ENCODE results near the gene AZU1.

AZU1 gene

GRCh38 chr19:792306-792885 lies 35.2 kb upstream of the AZU1 start:
- ATAC-seq (ENCODE audit: low read depth) (no peak), DNase-seq (ENCODE audit: low spot score) (no peak)
- no peaks in the 10 kb centered on the region for H3K9me3 ChIP-seq (ENCODE audit: severe bottlenecking)
- H3K4me1 ChIP-seq (ENCODE audit: insufficient read depth, poor library complexity, severe bottlenecking) = peaks cover 6% of the 10 kb centered on the region
- no peak overlapping the region for H3K4me3 ChIP-seq (ENCODE audit: severe bottlenecking)
- peak overlapping the region; percentile 65 for H3K27ac ChIP-seq (ENCODE audit: poor library complexity, severe bottlenecking)
- H3K27me3 ChIP-seq (ENCODE audit: insufficient read depth, poor library complexity, severe bottlenecking) = no peaks in the 10 kb centered on the region
- H3K36me3 ChIP-seq (ENCODE audit: low read depth) = no peaks in the 10 kb centered on the region
- no peak for TF ChIP-seq CTCF (IDR thresholded peaks at IDR 0.05; ENCODE audit: poor library complexity, severe bottlenecking)

GRCh38 chr19:793806-794205 lies 33.8 kb upstream of the AZU1 start:
- no peak for ATAC-seq (ENCODE audit: low read depth)
- Histone ChIP-seq H3K27ac (ENCODE audit: poor library complexity, severe bottlenecking) (no peak overlapping the region), H3K4me3 (ENCODE audit: severe bottlenecking) (no peak overlapping the region), H3K27me3 (ENCODE audit: insufficient read depth, poor library complexity, severe bottlenecking) (no peaks in the 10 kb centered on the region), H3K36me3 (ENCODE audit: low read depth) (peaks cover 9% of the 10 kb centered on the region), H3K4me1 (ENCODE audit: insufficient read depth, poor library complexity, severe bottlenecking) (peaks cover 5% of the 10 kb centered on the region), H3K9me3 (ENCODE audit: severe bottlenecking) (no peaks in the 10 kb centered on the region)
- DNase-seq (ENCODE audit: low spot score) = no peak
- TF ChIP-seq CTCF (IDR thresholded peaks at IDR 0.05; ENCODE audit: poor library complexity, severe bottlenecking) = no peak

GRCh38 chr19:795073-795611 lies 32.5 kb upstream of the AZU1 start:
- Histone ChIP-seq H3K9me3 (ENCODE audit: severe bottlenecking) (no peaks in the 10 kb centered on the region), H3K27me3 (ENCODE audit: insufficient read depth, poor library complexity, severe bottlenecking) (no peaks in the 10 kb centered on the region), H3K4me3 (ENCODE audit: severe bottlenecking) (no peak overlapping the region), H3K4me1 (ENCODE audit: insufficient read depth, poor library complexity, severe bottlenecking) (no peaks in the 10 kb centered on the region), H3K36me3 (ENCODE audit: low read depth) (peaks cover 22% of the 10 kb centered on the region), H3K27ac (ENCODE audit: poor library complexity, severe bottlenecking) (no peak overlapping the region)
- no peak for DNase-seq (ENCODE audit: low spot score)
- ATAC-seq (ENCODE audit: low read depth) = no peak
- no peak for TF ChIP-seq CTCF (IDR thresholded peaks at IDR 0.05; ENCODE audit: poor library complexity, severe bottlenecking)

GRCh38 chr19:795691-796581 lies 31.7 kb upstream of the AZU1 start:
- no peak for ATAC-seq (ENCODE audit: low read depth)
- peak overlapping the region; percentile 55 for H3K4me3 ChIP-seq (ENCODE audit: severe bottlenecking)

More at GRCh38 chr19:795691-796581, 31.7 kb upstream of the AZU1 start:
- H3K9me3 ChIP-seq (ENCODE audit: severe bottlenecking) = no peaks in the 10 kb centered on the region
- DNase-seq (ENCODE audit: low spot score) = no peak
- H3K27me3 ChIP-seq (ENCODE audit: insufficient read depth, poor library complexity, severe bottlenecking) = no peaks in the 10 kb centered on the region
- H3K36me3 ChIP-seq (ENCODE audit: low read depth) = peaks cover 30% of the 10 kb centered on the region
- no peak for TF ChIP-seq CTCF (IDR thresholded peaks at IDR 0.05; ENCODE audit: poor library complexity, severe bottlenecking)
- H3K4me1 ChIP-seq (ENCODE audit: insufficient read depth, poor library complexity, severe bottlenecking) = peaks cover 7% of the 10 kb centered on the region
- peak overlapping the region; percentile 89 for H3K27ac ChIP-seq (ENCODE audit: poor library complexity, severe bottlenecking)

All from RWPE2 (cell line).